GM12878 (cell line): ENCODE data around the gene STK32B. TPM values are rescaled to one million over a fixed set of nuclear protein-coding genes. Genes with fewer than 3 reads are reported as not detected.

Experiments
- ATAC-seq: fragments of 200-7000 bp; cut with Tn5 transposase; 3 replicates; pipeline ENCODE4 v1.9.1; 2020; ENCODE audit warnings: mild to moderate bottlenecking, moderate library complexity
- BruUV-seq: library from RNA; stranded (reverse); fragments of 400-500 nt; replicated peaks from 2 replicates; lab custom pipeline; 2021; lab: Mats Ljungman, UMichigan
- CTCF ChIA-PET: fragments of 300-600 bp; sonication (Branson Sonifier 250); formaldehyde crosslinking; extraction: SDS; loops from one replicate; lab custom pipeline; 2021; ENCODE audit warnings: inconsistent platforms; lab: Yijun Ruan, JAX
- POLR2A ChIA-PET: fragments of 350-600 bp; formaldehyde crosslinking; extraction: SDS; loops from one replicate; lab custom pipeline; 2021; ENCODE audit warnings: inconsistent platforms; lab: Charles Lee
- RAD21 ChIA-PET: fragments of 300-600 bp; sonication (Branson Sonifier 250); formaldehyde crosslinking; loops from one replicate; lab custom pipeline; 2023; ENCODE audit warnings: antibody characterized with exemption; ENCODE audit not compliant: unreplicated experiment; lab: Charles Lee
- SMC1A ChIA-PET: fragments of 300-600 bp; sonication (Branson Sonifier 250); formaldehyde crosslinking; loops from one replicate; lab custom pipeline; 2023; ENCODE audit not compliant: unreplicated experiment, uncharacterized antibody; lab: Charles Lee
- DNase-seq: peaks from one replicate; pipeline ENCODE4 v3.0.0-alpha.2; 2011; ENCODE audit warnings: low read depth, low spot score
- FAIRE-seq: peaks from 3 replicates; lab custom pipeline; 2011; peaks lifted over from hg19 to GRCh38; lab: Jason Lieb, UNC
- H2AFZ ChIP-seq: 2 replicates; pipeline ENCODE4 v1.6.0; 2011; ENCODE audit warnings: low read depth, low read length, control low read depth; ENCODE audit not compliant: control insufficient read depth
- H3K27ac ChIP-seq: 2 replicates; pipeline ENCODE4 v1.5.1; 2011; ENCODE audit warnings: control low read depth; ENCODE audit not compliant: control insufficient read depth, insufficient read depth
- H3K27me3 ChIP-seq, 2 experiments: replicated peaks in 1 of 2; 2 replicates each; pipeline versions ENCODE4 v1.6.0 to v1.6.1; 2011; ENCODE audit warnings: low read length in 1 of 2; ENCODE audit not compliant: control insufficient read depth in 2 of 2, insufficient read depth in 2 of 2
- H3K36me3 ChIP-seq, 2 experiments: 2 replicates each; pipeline ENCODE4 v1.5.1; 2011; ENCODE audit warnings: low read length in 1 of 2; ENCODE audit not compliant: control insufficient read depth in 2 of 2, insufficient read depth in 2 of 2
- H3K4me1 ChIP-seq: 2 replicates; pipeline ENCODE4 v1.6.1; 2011; ENCODE audit warnings: mild to moderate bottlenecking, low read length, moderate library complexity, mixed read lengths; ENCODE audit not compliant: control insufficient read depth, insufficient read depth
- H3K4me2 ChIP-seq: 2 replicates; pipeline ENCODE4 v1.6.0; 2011; ENCODE audit warnings: control low read depth; ENCODE audit not compliant: control insufficient read depth, insufficient read depth
- H3K4me3 ChIP-seq: fragments of 200-600 bp; sonication (generic); 2 replicates; pipeline ENCODE4 v1.5.1; 2016
- H3K79me2 ChIP-seq: 2 replicates; pipeline ENCODE4 v1.6.0; 2011; ENCODE audit warnings: low read length; ENCODE audit not compliant: control insufficient read depth, insufficient read depth
- H3K9ac ChIP-seq: 2 replicates; pipeline ENCODE4 v1.8.0; 2011; ENCODE audit warnings: low read length, control low read depth, mixed read lengths; ENCODE audit not compliant: control insufficient read depth, insufficient read depth
- H3K9me3 ChIP-seq: replicated peaks from 3 replicates; pipeline ENCODE4 v1.5.1; 2011; ENCODE audit warnings: mild to moderate bottlenecking, low read length; ENCODE audit not compliant: control insufficient read depth, insufficient read depth
- H4K20me1 ChIP-seq: 2 replicates; pipeline ENCODE4 v1.6.0; 2011; ENCODE audit not compliant: control insufficient read depth, insufficient read depth
- BCL11A ChIP-seq: IDR thresholded peaks from 2 replicates; pipeline ENCODE4 v1.6.1; 2011; ENCODE audit warnings: low read depth, low read length
- E2F4 ChIP-seq: IDR thresholded peaks from 2 replicates; pipeline ENCODE4 v1.6.1; 2012; ENCODE audit warnings: low read depth, low read length, improper control_type of control experiment
- EZH2 ChIP-seq: IDR thresholded peaks from 2 replicates; pipeline ENCODE4 v1.6.1; 2012; ENCODE audit warnings: low read depth, mild to moderate bottlenecking, control low read depth, inconsistent platforms, low read length, borderline replicate concordance; ENCODE audit not compliant: control insufficient read depth
- MEF2B ChIP-seq: fragments of 450-650 bp; IDR thresholded peaks from 2 replicates; pipeline ENCODE4 v1.6.1; 2018; ENCODE audit warnings: mild to moderate bottlenecking, moderate library complexity; ENCODE audit not compliant: partially characterized antibody, poor library complexity, severe bottlenecking
- NFIC ChIP-seq: IDR thresholded peaks from 2 replicates; pipeline ENCODE4 v1.6.1; 2012; ENCODE audit warnings: low read depth, mild to moderate bottlenecking, inconsistent platforms, low read length, moderate library complexity
- PAX5 ChIP-seq: IDR thresholded peaks from 2 replicates; pipeline ENCODE4 v1.6.1; 2011; ENCODE audit warnings: low read depth, low read length, borderline replicate concordance
- POLR2AphosphoS5 ChIP-seq: IDR thresholded peaks from 2 replicates; pipeline ENCODE4 v1.6.1; 2011; ENCODE audit warnings: mild to moderate bottlenecking, low read length, inconsistent platforms
- RCOR1 ChIP-seq: conservative IDR thresholded peaks from 2 replicates; pipeline ENCODE4 v1.6.1; 2012; ENCODE audit warnings: low read depth, low read length, improper control_type of control experiment
- RELA ChIP-seq: fragments of 450-650 bp; IDR thresholded peaks from 2 replicates; pipeline ENCODE4 v1.8.0; 2014; ENCODE audit warnings: borderline replicate concordance; ENCODE audit not compliant: partially characterized antibody
- SMAD5 ChIP-seq: IDR thresholded peaks from 2 replicates; pipeline ENCODE4 v1.6.1; 2016; ENCODE audit warnings: antibody characterized with exemption, low read depth
- STAT3 ChIP-seq: IDR thresholded peaks from 2 replicates; pipeline ENCODE4 v1.6.1; 2011; ENCODE audit warnings: low read depth, low read length, improper control_type of control experiment
- ZBED1 ChIP-seq: IDR thresholded peaks from 2 replicates; pipeline ENCODE4 v1.6.1; 2016; ENCODE audit warnings: borderline replicate concordance
- ZNF384 ChIP-seq: IDR thresholded peaks from 2 replicates; pipeline ENCODE4 v1.6.1; 2012; ENCODE audit warnings: low read depth, mild to moderate bottlenecking, low read length, improper control_type of control experiment, borderline replicate concordance
- ZNF687 ChIP-seq: fragments of 450-650 bp; IDR thresholded peaks from 2 replicates; pipeline ENCODE4 v1.6.1; 2017; ENCODE audit warnings: mild to moderate bottlenecking, moderate library complexity
- WGBS: methylation state at CpG from one replicate; pipeline ENCODE4 v1.1.6; 2016; ENCODE audit warnings: low lambda C conversion rate; ENCODE audit not compliant: insufficient replicate concordance, insufficient coverage; ENCODE audit errors: missing lambda C conversion rate; 5-methylcytosine and 5-hydroxymethylcytosine counted together
- in situ Hi-C: fragments of 300-500 bp; cut with MboI; formaldehyde crosslinking; loops from 9 replicates; pipeline ENCODE4 v1.14.3; 2018; ENCODE audit warnings: mixed read lengths
- intact Hi-C: fragments of 100-400 bp; cut with micrococcal nuclease; formaldehyde crosslinking; loops from one replicate; pipeline ENCODE4 v1.14.2; 2022; ENCODE audit not compliant: unreplicated experiment
- polyA plus RNA-seq, 11 experiments: library from polyadenylated mRNA; depleted of rRNA in 4 of 11; unstranded in 6 of 11; stranded (reverse) in 5 of 11; fragments of >200 nt; fragmentation: Nextera tagmentation in 4 of 11; fragmentation: Illumina TruSeq in 1 of 11; extraction: Ambion mirVana in 4 of 11; extraction: Trizol in 1 of 11; gene quantifications; 1 replicate in 1 of 11; 2 replicates in 10 of 11; pipeline versions ENCODE4 v1.2.1 to v1.2.3, GENCODE V29; 2011 to 2016; ENCODE audit warnings: inconsistent platforms in 2 of 11, missing spikeins in 2 of 11, low read depth in 1 of 11
- total RNA-seq, 4 experiments: library from RNA; depleted of rRNA in 3 of 4; stranded (reverse); fragments of >200 nt in 3 of 4; fragmentation: Illumina TruSeq in 1 of 4; extraction: Trizol in 1 of 4; gene quantifications; 2 replicates each; pipeline versions ENCODE4 v1.2.1 to v1.2.3, GENCODE V29; 2013 to 2021

STK32B gene
- total and polyA plus RNA-seq, 10 of the 15 experiments (the other 5 are each of a cell fraction or from before 2014, with no cell fraction given): 0.04 to 0.12 (median 0.08) TPM; not detected in 7

- ChIA-PET CTCF (no interaction called here), POLR2A (no interaction called here), RAD21 (no interaction called here), SMC1A (no interaction called here)
- intact Hi-C loops (no loop called here), in situ Hi-C loops (no loop called here)
- H3K79me2 ChIP-seq: no peaks in the 10 kb centered on the region
- H3K4me1 ChIP-seq: no peaks in the 10 kb centered on the region
- no peaks in the 10 kb centered on the region for H3K36me3 ChIP-seq
- no peak overlapping the region for H3K4me3 ChIP-seq
- H3K27ac ChIP-seq: no peak overlapping the region
- ATAC-seq (no peak), FAIRE-seq (no peak), DNase-seq (no peak)
- H2AFZ ChIP-seq: no peak overlapping the region
- TF ChIP-seq ZNF687 (no peak), PAX5 (no peak)
- no peak overlapping the region for H3K9ac ChIP-seq
- no peaks in the 10 kb centered on the region; the same call in 2 of the 3 replicates for H3K9me3 ChIP-seq
- no peaks in the 10 kb centered on the region for H3K27me3 ChIP-seq
- no TSS peak for BruUV-seq
- no peak overlapping the region for H3K4me2 ChIP-seq
- H4K20me1 ChIP-seq: no peaks in the 10 kb centered on the region
These were observed 437.1 kb downstream of the STK32B start for GRCh38 chr4:5488413-5488812.

GRCh38 chr4:5489260-5489659 is 438.0 kb downstream of the STK32B start:
- CTCF ChIA-PET: interaction anchor here (0.6 kb wide), 1 partner anchor 331 kb away, joined by 4 read pairs; no protein-coding TSS in a partner anchor
- TF ChIP-seq EZH2 (no peak), STAT3 (no peak), RELA (no peak), ZBED1 (no peak), ZNF384 (no peak), NFIC (no peak), POLR2AphosphoS5 (no peak), RCOR1 (no peak), E2F4 (no peak), BCL11A (no peak), SMAD5 (no peak), MEF2B (no peak)

More at GRCh38 chr4:5489260-5489659, 438.0 kb downstream of the STK32B start:
- SMC1A ChIA-PET: no interaction called here
- in situ Hi-C loops (no loop called here), intact Hi-C loops (no loop called here)
- POLR2A ChIA-PET: no interaction called here
- RAD21 ChIA-PET: no interaction called here
- H3K27me3 ChIP-seq: no peaks in the 10 kb centered on the region
- DNase-seq: no peak
- no peak overlapping the region for H2AFZ ChIP-seq
- no TSS peak for BruUV-seq
- no peak overlapping the region for H3K9ac ChIP-seq
- H3K27ac ChIP-seq: no peak overlapping the region
- no peak overlapping the region for H3K4me2 ChIP-seq
- no peaks in the 10 kb centered on the region for H3K4me1 ChIP-seq
- no peaks in the 10 kb centered on the region for H4K20me1 ChIP-seq
- ATAC-seq: no peak
- no peaks in the 10 kb centered on the region; the same call in 2 of the 3 replicates for H3K9me3 ChIP-seq
- 0% methylated on average over 1 of the region's 1 CpG for WGBS
- H3K4me3 ChIP-seq: no peak overlapping the region
- FAIRE-seq: no peak
- no peaks in the 10 kb centered on the region for H3K36me3 ChIP-seq
- H3K79me2 ChIP-seq: no peaks in the 10 kb centered on the region
